Measurements from ENCODE around the gene SLIT3.
"Not testable (repeated sequence)": the region's sequence is repeated elsewhere in the genome, so short reads cannot be mapped to it uniquely, and the experiment has no call there.

Gene SLIT3

GRCh38 chr5:168648016-168648415, 652.9 kb downstream of the SLIT3 start:
- no peak for DNase-seq (ENCODE audit: low read depth in 3 of 3)

- DNase-seq (ENCODE audit: low read depth in 3 of 3), result no peak
Measured at GRCh38 chr5:168647083-168647482, 653.9 kb downstream of the SLIT3 start.

- DNase-seq (ENCODE audit: low read depth in 3 of 3), result no peak
Measured at GRCh38 chr5:168646335-168646734, 654.6 kb downstream of the SLIT3 start.

- DNase-seq (ENCODE audit: low read depth in 3 of 3), result no peak
Measured at GRCh38 chr5:168645195-168645594, 655.7 kb downstream of the SLIT3 start.

- DNase-seq (ENCODE audit: low read depth in 3 of 3), result no peak
Measured at GRCh38 chr5:168642019-168642418, 658.9 kb downstream of the SLIT3 start.

- not testable (repeated sequence) for DNase-seq (ENCODE audit: low read depth in 3 of 3)
Measured at GRCh38 chr5:168638846-168639245, 662.1 kb downstream of the SLIT3 start.

GRCh38 chr5:168637793-168638192, 663.1 kb downstream of the SLIT3 start:
- no peak for DNase-seq (ENCODE audit: low read depth in 3 of 3)

GRCh38 chr5:168637281-168637680, 663.7 kb downstream of the SLIT3 start:
- no peak for DNase-seq (ENCODE audit: low read depth in 3 of 3)

GRCh38 chr5:168630958-168631357, 670.0 kb downstream of the SLIT3 start:
- not testable (repeated sequence) for DNase-seq (ENCODE audit: low read depth in 3 of 3)

- no peak for DNase-seq (ENCODE audit: low read depth in 3 of 3)
Measured at GRCh38 chr5:168624850-168625364, 676.0 kb downstream of the SLIT3 start.

- no peak for DNase-seq (ENCODE audit: low read depth in 3 of 3)
Measured at GRCh38 chr5:168620807-168621206, 680.1 kb downstream of the SLIT3 start.

- DNase-seq (ENCODE audit: low read depth in 3 of 3), result no peak
Measured at GRCh38 chr5:168614661-168615060, 686.3 kb downstream of the SLIT3 start.

- DNase-seq (ENCODE audit: low read depth in 3 of 3), result no peak
Measured at GRCh38 chr5:168613996-168614395, 686.9 kb downstream of the SLIT3 start.

GRCh38 chr5:168613396-168613795, 687.5 kb downstream of the SLIT3 start:
- no peak for DNase-seq (ENCODE audit: low read depth in 3 of 3)

GRCh38 chr5:168612996-168613395, 687.9 kb downstream of the SLIT3 start:
- DNase-seq (ENCODE audit: low read depth in 3 of 3), result no peak

GRCh38 chr5:168612123-168612522, 688.8 kb downstream of the SLIT3 start:
- DNase-seq (ENCODE audit: low read depth in 3 of 3), result no peak
